ELR (cell line): ENCODE measurements around the gene FAM83G.
"Not testable (repeated sequence)": the region's sequence is repeated elsewhere in the genome, so short reads cannot be mapped to it uniquely, and the experiment has no call there.

Experiments
- DNase-seq: peaks from one replicate; pipeline ENCODE4 v3.0.0-alpha.2; 2015; ENCODE audit warnings: low read depth

FAM83G gene

DNA sequence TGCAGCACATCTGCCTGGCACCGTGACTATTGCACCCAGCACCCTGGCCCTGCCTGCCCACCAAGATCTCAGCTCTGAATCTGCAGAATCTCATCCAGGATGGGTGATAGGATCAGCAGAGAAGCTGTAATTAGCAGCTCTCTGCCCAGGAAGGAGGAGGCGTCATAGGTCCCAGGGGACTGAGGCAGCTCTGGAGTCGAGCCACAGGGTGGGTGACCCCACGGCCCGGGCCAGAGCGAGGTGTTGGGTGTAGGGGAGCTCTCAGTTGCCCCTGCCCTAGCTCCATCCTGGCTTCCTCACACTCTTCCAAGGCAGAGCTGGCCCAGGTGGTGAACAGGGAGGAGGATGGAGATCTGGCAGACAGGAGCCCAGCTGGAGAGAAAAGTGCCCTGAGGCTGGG, 18.2 kb upstream of the FAM83G start:
- DNase-seq = no peak

DNA sequence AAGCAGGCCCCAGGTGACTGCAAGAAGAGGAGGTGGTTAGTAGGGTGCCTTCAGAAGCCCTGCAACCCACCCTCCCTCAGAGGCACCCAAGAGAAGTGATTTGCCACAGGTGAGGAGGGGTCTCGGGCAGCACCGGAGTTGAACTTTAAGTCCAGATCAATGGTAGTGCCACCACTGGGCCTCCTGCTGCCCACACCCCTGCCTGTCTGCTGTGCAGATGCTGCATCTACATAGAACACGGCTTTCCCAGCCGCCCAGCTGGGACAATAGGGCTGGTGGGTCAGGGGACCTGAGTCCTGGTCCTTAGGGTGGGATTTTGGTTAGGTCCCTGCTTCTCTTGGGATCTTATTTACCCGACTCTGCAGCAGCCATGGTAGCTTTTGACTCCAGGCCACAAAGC, 17.6 kb upstream of the FAM83G start:
- no peak for DNase-seq

DNA sequence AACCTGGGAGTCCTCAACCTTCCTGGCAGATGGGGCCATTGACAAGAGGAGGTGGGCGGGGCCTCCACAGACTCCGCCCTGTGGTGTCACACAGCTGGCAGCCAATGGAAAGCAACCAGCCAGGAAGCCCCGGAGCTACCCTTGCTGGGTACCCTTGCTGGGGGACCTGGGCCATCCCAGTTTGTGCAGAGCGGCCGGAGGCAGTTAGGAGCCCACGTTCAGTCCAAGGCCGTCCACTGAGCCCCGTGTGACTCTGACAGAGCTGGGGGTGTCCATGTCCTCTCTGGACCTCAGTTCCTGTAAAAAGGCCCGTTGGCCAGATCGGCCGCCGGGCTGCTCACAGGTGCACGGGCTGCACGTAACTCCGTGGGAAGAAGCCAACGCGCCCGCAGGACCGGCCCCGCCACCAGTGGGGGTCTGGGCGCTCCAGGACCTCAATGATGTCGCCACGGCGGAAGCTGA, 17.1 kb upstream of the FAM83G start:
- peak; percentile 29 for DNase-seq

DNA sequence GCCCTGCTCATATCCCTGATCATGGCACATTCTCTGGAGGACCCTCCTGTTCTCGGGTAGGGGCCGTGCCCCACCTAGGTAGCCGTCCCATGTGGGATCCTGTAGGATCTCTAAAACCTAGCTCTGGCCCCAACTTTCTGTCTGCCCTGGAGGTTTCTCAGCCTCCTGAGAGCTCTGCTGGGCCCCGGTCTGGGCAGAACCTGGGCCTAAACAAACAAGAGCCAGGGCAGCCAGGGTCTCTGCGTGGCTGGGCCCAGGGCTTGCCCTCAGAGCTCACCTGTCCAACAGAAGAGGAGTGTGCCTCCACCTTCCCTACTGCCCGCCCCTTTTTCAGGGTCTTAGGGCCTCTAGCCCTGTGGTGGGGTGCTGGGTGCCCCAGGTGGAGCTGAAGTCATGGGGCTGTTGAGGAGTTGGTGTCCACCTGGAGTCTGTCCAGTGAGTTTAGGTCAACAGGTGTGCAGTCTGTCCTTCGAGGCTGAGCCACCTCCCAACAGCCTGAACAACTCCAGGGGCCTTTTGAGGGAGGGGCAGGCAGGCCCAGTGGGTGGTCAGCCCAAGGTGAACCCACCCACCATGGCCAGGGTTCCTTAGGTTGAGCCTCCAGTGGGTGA, 16.6 kb upstream of the FAM83G start:
- not testable (repeated sequence) for DNase-seq

DNA sequence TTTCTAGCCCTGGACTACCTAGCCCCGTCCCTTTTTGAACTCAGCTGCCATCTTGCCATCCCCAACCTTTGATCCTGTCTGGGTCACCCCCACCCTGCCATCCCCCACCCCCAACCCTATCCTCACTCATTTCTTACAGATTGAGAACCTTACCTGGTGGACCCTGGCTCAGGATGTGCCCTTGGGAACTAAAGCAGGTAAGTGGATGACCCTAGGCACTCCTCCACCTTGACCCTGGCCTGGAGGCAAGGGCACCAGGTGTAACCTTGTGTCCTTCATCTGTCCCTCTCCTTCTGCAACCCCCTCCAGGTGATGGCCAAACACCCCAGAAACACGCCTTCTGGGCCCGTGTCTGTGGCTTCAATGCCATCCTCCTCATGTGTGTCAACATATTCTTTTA, 15.5 kb upstream of the FAM83G start:
- no peak for DNase-seq

DNA sequence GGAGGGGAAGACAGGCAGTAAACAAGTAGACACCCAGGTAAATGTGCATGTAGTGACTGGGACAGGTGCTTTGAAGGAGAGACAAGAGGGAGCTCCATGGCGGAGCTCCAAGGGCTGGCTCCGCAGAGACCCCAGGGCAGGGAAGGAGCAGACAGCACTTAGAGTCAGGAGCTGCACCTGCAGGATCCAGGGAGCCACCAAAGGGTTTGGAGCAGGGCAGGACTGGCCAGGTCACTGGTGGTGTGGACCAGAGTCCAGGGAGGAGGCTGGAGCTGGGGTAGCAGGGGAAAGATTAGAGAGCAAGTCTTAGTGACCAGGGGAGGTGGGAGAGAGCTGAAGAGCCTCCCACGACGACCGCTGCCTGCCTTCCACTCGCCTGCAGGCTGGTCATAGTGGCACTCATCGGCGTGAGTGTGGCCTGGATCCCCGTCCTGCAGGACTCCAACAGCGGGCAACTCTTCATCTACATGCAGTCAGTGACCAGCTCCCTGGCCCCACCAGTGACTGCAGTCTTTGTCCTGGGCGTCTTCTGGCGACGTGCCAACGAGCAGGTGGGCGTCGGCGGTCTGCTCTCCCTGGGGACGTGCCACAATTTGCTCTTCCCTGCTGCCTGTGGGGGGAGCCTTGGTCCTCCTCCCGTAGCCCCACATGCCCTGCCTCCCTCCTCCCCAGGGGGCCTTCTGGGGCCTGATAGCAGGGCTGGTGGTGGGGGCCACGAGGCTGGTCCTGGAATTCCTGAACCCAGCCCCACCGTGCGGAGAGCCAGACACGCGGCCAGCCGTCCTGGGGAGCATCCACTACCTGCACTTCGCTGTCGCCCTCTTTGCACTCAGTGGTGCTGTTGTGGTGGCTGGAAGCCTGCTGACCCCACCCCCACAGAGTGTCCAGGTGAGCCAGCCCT, 14.7 kb upstream of the FAM83G start:
- DNase-seq = no peak

DNA sequence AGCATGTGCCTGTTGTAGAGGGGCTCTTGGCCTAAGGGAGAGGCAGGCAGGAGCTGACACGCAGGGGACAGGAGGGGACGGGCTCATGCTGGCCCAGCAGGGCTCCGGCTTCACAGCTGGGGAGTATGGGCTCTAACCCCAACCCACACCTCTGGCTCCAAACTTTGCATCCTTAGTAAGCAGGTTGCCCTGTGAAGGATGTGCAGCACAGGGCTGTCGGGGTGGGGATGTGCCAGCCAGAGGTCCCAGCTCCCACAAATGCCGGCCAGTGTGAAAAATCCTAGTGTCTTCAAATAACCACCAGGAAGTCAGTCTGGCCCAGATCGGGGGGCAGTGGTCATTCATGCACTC, 14.0 kb upstream of the FAM83G start:
- no peak for DNase-seq

DNA sequence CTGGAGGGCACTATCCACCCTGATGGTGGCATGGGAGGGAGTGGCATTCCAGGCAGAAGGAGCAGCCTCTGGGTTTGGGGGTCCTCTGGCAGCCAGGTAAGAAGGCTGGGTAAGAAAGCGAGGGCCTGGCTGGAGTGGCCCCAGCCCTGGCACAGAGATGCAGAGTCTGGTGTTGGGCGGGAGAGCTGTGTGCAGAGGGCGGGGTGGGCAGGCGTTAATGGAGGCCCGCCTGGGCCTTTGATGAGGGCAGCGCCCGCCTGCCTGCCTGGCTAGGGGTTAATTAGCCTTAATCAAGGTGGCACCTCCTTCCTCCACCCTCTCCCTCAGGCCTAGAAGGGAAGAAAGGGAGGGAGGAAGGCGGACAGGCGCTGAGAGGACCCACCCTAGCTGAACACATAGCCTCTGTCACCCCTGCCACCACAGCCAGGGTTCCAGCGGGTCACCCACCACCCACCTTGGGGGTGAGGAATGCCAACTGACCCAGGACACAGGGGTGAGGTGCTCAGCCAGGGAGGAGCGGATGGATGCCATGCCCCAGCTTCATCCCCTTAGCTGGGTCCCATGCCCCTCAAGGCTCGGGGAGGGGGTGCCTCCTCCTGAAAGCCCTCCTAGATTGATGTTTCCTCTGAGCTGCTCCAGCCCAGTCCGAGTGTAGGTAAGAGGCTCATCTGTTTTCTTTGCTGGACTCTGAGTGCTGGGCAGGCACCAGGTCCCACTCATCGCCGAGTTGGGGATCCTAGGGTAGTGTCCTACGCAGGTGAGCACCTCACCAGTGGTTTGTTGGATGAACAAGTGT, 13.4 kb upstream of the FAM83G start:
- no peak for DNase-seq

DNA sequence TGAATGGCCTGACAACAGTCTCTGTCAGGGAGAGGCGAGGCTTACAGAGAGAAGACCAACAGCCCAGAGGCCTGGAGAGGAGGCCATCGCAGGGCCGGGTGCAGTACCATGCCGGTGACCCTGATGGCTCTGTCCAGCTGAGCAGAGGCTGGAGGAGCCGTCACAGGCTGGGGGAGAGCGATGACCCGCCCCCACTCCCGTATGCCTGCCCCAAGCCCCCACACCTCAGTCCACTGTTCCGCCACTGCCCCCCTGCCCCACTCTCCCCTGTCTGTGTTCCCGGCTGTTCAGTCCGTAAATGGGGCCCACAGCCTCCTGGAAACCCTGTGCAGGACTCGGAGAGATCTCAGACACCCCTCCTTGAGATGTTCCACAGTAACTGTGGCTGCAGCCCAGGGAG, 12.8 kb upstream of the FAM83G start:
- no peak for DNase-seq

DNA sequence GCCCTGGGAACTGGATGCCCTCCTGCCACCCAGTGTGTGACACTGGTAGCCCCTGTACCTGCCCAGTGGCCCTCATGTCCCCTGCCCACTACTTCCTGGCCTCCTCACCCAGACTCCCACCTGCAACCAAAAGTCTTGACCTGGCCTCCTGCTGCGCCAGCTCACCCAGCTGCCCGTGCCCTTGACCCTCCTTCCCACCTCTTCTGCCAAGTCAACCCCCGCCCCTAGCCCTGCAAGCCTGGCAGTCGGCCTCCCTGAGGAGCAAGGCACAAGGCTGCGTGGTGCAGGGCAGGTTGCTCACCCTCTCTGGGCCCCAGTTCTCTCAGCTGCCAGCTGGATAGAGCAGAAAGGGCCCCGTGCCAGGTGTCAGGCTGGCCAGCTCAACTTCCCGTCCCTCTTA, 12.3 kb upstream of the FAM83G start:
- DNase-seq = no peak

DNA sequence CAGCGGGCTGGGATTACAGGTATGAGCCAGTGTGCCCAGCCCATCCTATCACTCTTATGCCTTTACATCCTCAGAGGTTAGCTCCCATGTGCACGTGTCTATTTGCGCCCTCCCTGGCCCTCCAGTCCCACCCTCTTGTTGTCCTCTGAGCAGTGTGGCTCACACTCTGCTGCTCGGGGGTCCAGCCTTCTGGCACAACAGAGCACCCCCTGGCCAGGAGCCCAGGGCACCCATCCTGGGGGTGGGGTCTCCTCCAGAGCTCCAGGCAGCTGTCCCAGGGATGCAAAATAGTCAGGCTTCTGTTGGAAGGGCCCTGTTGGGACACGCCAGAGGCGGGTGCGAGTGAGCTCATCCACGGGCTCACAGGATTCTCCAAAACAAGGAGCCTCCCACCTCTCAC, 11.7 kb upstream of the FAM83G start:
- no peak for DNase-seq

DNA sequence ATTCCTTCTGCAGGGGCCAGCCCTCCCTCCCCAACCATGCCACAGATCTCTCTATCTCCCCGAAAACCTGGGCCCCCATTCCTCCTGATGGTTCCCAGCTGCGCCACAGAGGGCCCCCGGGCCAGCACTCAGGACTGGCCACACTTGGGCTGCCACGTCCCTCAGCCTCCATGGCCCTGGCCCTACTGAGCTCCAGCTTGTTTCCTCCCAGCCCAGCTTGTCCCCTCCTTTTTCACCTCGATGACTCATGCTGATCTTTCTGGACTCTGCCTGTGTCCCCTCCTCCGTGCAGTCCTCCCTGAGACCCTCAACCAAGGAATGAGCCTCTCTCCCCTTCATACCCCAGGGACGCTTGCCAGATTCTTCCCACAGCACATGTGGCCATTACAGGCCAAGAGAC, 10.9 kb upstream of the FAM83G start:
- no peak for DNase-seq

DNA sequence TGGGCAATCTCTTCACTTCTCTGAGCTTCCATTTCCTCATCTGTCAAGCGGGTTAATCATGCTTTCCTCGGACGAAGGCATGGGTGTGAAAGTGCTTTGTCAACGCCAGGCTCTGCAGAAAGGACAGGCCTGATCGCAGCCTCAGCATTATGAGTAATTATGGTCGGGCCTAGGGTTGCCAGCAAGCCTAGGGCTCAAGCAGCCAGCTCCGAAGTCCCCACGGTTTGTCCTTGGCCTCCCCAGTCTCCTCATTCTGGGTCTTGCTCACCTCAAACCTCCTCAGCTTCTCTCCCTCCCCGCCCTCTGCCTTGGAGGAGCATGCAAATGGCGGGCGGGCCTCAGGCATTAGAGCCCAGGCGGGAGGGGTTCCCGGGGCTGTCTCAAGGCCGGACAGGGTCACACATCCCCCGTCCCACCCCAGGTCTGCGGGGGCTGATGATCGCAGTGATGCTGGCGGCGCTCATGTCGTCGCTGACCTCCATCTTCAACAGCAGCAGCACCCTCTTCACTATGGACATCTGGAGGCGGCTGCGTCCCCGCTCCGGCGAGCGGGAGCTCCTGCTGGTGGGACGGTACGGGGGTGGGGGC, 10.2 kb upstream of the FAM83G start:
- no peak for DNase-seq

DNA sequence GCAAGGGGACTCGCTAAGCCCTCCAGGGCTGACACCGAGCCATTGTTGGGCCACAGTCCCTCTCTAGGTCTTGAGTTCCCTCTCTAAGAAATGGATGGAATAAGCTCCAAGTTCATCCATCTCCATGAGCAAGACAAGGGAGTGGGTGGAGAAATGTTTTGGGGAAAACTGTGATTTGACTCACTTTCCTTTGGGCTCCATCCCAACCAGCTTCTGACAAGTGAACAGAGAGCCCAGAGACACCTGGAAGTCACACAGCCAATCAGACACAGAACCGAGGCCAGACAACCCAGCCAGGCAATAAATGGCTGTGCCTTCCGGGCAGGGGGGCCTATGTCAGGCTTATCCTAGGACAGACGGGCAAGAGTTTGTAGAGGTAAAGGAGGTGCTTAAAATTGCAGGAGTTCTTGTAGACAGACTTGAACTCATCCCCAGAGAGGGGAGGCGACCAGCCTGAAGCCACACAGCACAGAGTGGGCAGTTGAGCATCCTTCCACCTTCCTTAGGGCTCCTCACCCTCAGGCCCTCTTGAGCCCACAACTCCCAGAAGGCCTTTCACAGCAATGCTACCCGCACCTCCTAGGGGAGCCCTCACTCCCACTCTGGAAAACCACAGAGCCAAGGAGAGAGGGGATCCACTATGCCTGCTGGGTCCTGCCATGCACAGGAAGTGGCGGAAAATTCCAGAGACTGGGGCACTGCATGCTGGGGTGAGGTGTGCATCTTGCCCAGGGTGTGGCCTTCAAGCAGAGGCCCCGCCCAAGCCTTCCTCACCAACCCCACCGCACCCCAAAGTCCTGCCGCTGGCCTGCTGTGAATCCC, 9.5 kb upstream of the FAM83G start:
- no peak for DNase-seq

DNA sequence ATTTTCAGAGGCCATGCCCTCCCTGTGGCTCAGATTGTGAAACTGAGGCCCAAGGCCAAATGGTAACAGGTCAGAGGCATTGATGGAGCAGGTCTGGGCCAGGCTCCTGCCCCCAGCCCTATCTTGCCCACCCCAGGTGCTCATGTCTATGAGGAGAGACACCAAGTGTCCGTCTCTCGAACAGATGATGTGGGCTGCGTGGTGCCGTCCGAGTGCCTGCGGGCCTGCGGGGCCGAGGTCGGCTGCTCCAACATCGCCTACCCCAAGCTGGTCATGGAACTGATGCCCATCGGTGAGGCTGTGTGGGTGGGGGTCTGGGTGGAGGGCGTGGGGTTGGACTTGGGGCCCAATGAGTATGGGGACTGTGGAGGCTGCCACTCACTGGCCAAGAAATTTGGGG, 8.7 kb upstream of the FAM83G start:
- DNase-seq = no peak

DNA sequence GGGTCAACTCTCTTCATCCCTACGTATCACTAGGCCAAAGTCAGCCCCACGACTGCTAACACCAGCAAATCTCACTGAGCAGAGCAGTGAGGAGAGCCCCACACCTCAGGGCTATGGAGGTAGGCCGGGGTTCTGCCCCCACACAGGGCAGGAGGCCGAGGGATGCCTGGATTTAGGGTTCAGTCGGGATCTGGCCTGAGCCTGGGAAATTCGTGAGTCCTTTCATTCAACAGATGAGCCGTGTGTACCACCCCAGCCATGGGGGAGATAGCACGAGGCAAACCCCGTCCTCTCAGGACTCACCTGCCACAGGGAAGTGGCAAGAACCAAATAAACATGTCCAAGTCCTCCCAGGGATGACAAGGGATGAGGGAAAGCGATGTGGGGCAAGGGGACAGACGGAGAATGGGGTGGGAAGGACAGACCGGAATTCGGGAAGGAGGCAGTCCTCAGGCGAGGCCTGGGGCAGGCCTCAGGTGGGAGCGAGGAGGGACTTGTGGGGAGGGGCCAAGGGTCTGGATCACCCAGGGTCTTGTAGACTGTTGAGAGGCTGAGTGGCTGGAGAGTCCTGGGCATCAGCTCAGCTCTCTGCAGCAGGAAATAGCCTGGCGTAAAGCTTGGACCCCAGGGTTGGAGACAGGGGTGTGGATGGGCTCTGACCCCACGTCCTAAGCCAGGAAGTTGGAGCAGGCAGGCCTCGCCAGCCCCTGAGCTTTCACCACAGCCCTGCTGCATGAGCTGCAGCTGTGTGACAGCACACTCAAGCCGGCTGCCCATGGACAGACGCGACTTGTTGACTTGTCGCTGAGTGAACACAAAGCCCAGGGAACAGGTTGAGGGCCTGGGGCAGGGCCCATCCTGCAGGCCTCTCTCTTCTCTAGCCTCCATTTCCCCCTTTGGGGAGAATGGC, 7.9 kb upstream of the FAM83G start:
- no peak for DNase-seq

DNA sequence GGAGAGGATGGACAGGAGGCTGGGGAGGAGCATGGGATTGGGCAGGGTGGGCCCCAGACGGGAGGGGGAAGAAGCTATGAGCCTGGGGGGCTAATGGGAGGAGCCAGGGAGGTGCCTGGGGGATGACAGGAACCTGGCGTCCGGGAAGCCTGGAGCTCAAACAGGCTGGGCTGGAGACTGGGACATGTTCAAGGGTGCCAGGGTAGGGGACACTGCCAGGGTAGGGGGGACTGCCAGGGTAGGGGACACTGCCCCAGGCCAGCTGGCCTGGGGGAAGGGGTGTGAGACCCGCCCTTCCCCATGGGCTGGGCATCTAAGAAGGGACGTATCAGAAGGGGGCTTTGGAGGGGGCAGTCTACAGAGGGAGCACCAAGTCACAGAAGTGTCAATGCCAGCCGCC, 7.0 kb upstream of the FAM83G start:
- DNase-seq = no peak

DNA sequence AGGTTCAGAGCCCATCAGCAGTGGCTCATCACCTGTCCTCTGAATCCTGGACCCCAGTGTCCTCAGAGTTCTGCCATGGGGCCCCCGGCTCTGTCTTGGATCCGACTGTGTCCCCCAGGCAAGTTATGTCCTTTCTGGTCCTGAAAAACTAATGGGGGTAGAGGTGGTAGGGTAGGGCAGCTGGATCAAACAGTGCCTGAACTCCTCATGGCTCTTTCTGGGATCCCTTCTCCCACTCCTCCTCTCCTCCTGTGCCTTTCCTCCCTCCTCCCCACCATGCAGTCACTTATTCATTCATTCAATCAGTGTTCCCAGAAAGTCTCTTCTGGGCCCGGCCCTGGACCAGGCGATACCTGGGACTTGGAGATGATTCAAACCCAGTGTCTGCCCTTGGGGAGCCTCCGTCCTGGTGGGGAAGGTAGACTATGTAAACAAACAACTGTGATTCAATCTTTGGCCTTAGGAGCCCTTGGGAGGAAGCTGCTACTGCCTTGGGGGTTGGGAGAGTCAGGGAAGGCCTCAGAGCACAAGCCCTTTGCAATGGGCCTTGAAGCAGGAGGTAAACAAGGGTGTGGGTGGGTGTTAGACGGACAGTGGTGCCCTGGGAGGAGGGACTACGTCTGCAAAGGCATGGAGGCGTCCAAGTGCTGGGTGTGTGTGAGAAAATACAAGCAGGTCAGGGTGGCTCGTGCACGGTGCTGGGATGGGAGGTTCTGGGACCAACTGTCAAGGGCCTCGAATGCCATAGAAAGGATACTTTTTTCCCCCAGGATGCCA, 6.4 kb upstream of the FAM83G start:
- peak; percentile 81 for DNase-seq

DNA sequence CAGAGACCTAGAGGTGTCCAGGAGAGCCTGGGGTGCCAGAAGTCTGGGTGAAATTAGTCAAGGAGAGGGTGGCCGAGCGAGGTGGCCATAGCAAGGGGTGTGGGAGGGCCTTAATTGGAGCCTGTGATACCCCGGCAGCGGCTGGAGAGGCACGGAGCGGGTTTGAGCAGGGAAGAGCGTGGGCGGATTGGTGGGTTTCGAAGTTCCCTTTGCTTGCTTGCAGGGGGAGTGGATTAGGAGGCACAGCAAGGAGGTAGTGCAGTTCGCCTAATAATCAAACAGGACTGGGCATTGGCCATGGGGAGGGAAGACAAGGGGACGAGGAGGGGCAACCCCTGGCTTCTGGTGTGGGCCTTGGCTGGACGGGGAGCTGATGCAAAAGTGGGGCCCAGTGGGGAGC, 5.4 kb upstream of the FAM83G start:
- DNase-seq = no peak

DNA sequence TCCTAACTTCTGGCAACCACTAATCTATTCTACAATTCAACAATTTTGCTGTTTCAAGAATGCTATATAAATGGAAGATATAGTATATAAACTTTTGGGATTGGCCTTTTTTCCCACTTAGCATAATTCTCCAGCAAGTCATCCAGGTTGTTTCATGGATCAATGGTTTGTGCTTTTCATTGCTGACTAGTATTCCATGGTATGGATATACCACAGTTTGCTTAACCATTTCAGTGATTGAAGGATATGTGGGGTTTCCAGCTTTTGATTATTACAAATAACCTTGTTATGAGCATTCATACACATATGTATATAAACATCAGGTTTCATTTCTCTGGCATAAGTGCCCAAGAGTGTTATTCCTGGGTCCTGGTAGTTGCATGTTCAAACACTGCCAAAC, 2.1 kb upstream of the FAM83G start:
- no peak for DNase-seq
